ENCODE results near the gene C1orf21. TPM values are rescaled to one million over a fixed set of nuclear protein-coding genes. Genes with fewer than 3 reads are reported as not detected.

C1orf21 gene
- total RNA-seq, 1 donor: 1.7 TPM

DNA sequence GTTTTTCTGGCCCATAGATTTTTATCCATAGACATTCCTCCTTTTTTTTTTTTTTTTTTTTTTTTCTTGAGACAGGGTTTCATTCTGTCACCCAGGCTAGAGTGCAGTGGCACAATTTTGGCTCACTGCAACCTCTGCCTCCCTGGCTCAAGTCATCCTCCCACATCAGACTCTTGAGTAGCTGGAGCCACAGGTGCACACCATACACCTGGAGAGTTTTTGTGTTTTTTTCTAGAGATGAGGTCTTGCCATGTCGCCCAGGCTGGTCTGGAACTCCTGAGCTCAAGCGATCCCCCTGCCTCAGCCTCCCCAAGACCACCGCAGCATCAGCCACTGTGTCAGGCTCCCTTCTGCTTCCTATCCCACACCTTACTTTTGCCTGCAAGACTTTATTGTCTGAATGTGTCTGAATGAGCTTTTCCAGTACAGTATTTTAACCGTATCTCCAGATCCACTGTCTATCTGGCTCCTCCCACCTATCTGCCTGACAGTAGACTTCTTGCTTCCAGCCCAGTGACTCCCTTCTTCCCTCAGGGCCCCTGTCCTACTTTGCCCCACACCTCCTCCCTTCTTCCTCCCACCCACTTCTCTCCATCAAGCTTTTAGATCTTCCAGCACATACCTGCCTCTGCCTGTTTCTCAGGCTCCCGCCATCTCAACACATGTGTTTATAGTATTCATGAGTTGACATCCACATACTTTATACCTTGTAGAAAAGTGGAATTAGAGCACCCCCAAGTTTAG, 6.1 kb downstream of the C1orf21 start:
- Histone ChIP-seq H3K4me3 (ENCODE audit: low read length) (no peak overlapping the region), H3K9me3 (ENCODE audit: low read depth, low read length) (no peaks in the 10 kb centered on the region), H3K27me3 (ENCODE audit: insufficient read depth, low read length) (peaks cover 7% of the 10 kb centered on the region)

DNA sequence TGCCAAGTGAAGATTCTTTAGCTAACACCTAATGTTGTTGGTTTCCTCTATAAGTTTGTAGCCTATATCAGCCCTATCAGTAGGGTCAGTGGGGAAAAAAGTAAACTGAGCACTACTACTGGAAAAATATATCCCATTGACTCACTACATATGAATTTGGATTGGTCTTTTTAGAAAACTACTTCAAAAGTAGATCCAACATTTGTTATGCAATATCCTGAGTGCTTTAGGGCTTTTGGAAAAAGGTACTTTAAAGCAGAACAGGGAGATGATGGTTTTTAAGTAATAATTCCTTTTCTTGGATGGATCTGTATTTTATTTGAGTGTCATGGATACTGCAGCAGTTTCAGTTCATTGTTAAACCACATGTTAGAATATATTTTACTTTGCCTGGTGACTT, 7.1 kb downstream of the C1orf21 start:
- H3K4me1 ChIP-seq (ENCODE audit: insufficient read depth, low read length): peaks cover 6% of the 10 kb centered on the region
- no peak overlapping the region for H3K4me3 ChIP-seq (ENCODE audit: low read length)
- peaks cover 7% of the 10 kb centered on the region for H3K27me3 ChIP-seq (ENCODE audit: insufficient read depth, low read length)
- no peaks in the 10 kb centered on the region for H3K9me3 ChIP-seq (ENCODE audit: low read depth, low read length)

More for the DNA sequence above, 6.1 kb downstream of the C1orf21 start:
- peaks cover 15% of the 10 kb centered on the region for H3K4me1 ChIP-seq (ENCODE audit: insufficient read depth, low read length)

DNA sequence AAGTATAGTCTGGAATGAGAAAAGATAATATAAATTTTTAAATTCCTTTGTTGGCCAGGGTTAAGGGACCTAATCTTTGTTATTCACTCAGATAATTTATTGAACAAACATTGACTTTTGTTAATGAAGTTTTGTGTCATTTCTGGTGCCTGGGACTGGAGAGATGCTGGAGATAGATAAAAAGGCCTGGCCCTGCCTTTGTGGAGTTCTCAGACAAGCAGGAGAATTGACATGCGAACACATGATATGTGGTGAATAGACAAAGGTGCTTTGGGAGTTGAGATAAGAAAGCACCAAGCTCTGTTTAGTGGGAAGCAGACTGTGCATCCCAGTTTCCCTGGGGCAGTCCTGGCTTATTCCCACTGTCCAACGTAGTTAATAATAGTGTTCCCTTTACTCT, 8.5 kb downstream of the C1orf21 start:
- Histone ChIP-seq H3K4me1 (ENCODE audit: insufficient read depth, low read length) (no peaks in the 10 kb centered on the region), H3K4me3 (ENCODE audit: low read length) (no peak overlapping the region), H3K9me3 (ENCODE audit: low read depth, low read length) (no peaks in the 10 kb centered on the region), H3K27me3 (ENCODE audit: insufficient read depth, low read length) (no peaks in the 10 kb centered on the region)

DNA sequence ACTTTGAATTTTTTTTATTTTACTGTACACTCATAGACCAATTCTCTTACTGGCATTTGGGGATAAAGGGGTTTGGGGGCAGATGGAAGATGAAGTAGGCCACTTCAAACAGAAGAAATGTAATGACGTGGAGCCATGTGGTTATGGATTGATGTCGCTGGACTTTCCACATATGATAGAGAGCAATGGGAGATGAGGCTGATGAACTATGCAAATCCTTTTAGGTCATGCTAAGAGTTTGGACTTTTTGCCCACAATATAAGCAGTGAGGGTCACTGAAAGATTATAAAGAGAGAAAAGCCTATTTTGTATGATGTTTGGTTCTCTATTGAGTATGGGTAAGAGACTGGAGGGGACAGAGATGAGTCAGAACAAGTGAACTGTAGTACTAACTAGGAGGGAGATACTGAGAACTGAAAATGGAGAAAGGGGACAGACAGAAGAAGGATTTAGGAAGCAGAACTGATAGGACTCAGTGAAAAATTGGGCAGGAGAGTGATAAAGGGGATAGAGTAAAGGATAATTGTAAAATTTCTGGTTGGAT, 9.2 kb downstream of the C1orf21 start:
- no peak overlapping the region for H3K4me3 ChIP-seq (ENCODE audit: low read length)

DNA sequence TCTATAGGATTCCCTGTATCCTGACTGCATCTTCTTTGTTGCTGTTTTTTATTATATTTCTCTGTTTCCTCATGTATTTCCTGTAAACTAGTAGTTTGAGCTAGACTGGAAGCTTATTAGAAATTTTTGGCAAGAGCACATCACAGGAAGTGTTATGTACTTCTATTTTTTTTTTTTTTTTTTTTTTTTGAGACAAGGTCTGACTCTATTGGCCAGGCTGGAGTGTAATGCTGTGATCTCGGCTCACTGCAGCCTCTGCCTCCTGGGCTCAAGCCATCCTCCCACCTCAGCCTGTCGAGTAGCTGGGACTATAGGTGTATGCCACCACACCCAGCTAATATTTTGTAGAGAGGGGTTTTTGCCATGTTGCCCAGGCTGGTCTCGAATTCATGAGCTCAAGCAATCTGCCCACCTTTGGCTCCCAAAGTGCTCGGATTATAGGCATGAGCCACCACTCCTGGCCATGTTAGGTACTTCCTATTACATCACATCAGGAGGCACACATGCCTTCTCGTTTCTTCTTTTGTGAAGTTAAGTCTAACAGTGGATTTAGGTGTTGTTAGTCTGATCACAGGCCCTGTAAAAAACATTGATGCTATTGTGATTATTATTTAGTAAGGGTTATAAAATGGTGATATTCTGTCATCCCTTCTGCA, 12.5 kb downstream of the C1orf21 start:
- Histone ChIP-seq H3K4me3 (ENCODE audit: low read length) (no peak overlapping the region), H3K4me1 (ENCODE audit: insufficient read depth, low read length) (no peaks in the 10 kb centered on the region), H3K27me3 (ENCODE audit: insufficient read depth, low read length) (no peaks in the 10 kb centered on the region), H3K9me3 (ENCODE audit: low read depth, low read length) (no peaks in the 10 kb centered on the region)

More for the DNA sequence above, 9.2 kb downstream of the C1orf21 start:
- no peaks in the 10 kb centered on the region for H3K4me1 ChIP-seq (ENCODE audit: insufficient read depth, low read length)
- no peaks in the 10 kb centered on the region for H3K27me3 ChIP-seq (ENCODE audit: insufficient read depth, low read length)
- H3K9me3 ChIP-seq (ENCODE audit: low read depth, low read length): no peaks in the 10 kb centered on the region

DNA sequence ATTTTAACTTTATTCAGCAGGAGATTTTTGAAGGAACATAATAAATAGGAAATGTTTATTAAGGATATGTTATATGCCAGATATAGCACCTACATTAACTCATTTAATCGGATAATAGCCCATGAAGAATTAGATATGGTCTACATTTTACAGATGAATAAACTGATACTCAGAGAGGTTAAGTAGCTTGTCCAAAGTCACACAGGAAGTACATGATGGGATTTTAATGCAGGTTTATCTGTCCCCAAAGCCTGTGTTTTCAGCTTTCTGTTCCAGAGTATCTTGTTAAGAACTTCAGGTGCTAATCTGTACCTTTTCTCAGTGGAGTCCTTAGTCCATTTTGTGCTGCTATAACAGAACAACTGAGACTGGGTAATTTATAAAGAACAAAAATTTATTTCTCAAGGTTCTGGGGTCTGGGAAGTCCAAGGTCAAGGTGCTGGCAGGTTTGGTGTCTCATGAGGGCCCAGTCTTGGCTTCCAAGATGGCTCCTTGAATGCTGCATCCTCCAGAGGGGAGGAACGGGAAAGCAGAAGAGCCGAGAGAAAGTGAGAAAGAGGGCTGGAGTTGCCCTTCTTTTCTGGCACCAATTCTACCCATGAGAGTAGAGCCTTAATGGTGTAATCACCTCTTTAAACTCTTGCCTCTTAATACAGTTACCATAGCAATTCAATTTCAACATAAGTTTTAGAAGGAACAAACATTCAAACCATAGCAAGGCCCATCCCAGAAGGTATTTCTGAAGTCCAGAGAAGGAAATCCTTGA, 17.3 kb downstream of the C1orf21 start:
- no peaks in the 10 kb centered on the region for H3K4me1 ChIP-seq (ENCODE audit: insufficient read depth, low read length)
- H3K27me3 ChIP-seq (ENCODE audit: insufficient read depth, low read length): no peaks in the 10 kb centered on the region
- H3K9me3 ChIP-seq (ENCODE audit: low read depth, low read length): no peaks in the 10 kb centered on the region
- no peak overlapping the region for H3K4me3 ChIP-seq (ENCODE audit: low read length)

DNA sequence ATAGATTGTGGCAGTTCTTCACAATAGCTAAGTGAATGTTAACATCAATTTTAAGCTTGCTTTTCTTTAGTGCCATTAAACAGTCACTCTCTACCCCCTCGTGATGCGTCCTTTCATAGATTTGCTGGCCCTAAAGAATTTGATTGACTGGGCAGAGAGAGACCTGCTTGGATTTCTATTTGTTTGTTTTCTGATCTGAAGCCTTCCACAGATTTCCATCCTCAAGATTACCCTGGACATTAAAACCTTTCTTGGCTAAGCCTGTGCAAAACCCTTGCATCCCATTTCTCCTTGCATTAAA, 17.8 kb downstream of the C1orf21 start:
- Histone ChIP-seq H3K4me3 (ENCODE audit: low read length) (no peak overlapping the region), H3K27me3 (ENCODE audit: insufficient read depth, low read length) (no peaks in the 10 kb centered on the region), H3K4me1 (ENCODE audit: insufficient read depth, low read length) (no peaks in the 10 kb centered on the region), H3K9me3 (ENCODE audit: low read depth, low read length) (no peaks in the 10 kb centered on the region)

DNA sequence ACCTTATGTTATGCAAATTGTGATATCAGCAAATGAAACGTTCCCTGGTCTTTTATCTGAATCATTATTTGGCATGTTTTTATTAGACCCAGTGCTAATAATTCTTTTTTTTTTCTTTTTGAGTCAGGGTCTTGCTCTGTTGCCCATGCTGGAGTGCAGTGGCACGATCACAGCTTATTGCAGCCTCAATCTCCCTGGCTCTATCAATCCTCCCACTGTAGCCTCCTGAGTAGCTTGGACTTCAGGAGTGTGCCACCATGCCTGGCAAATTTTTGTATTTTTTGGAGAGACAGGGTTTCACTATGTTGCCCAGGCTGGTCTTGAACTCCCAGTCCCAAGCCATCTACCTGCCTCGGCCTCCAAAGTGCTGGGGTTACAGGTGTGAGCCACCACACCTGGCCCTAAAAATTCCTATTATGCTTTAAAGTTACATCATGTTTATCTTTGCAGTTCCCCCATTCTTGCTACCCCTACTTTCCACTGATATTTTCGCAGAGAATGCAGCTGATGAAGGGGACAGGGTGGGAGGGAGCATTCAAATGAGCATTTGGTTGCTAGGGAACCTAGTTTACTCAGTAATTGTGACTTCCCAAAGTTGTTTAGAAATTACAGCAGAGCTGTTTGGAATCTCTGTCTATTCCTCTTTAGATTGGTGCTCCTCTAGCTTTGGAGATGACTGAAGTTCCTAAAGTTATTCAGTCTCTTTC, 18.4 kb downstream of the C1orf21 start:
- no peaks in the 10 kb centered on the region for H3K4me1 ChIP-seq (ENCODE audit: insufficient read depth, low read length)
- no peak overlapping the region for H3K4me3 ChIP-seq (ENCODE audit: low read length)
- H3K27me3 ChIP-seq (ENCODE audit: insufficient read depth, low read length): no peaks in the 10 kb centered on the region
- H3K9me3 ChIP-seq (ENCODE audit: low read depth, low read length): no peaks in the 10 kb centered on the region

DNA sequence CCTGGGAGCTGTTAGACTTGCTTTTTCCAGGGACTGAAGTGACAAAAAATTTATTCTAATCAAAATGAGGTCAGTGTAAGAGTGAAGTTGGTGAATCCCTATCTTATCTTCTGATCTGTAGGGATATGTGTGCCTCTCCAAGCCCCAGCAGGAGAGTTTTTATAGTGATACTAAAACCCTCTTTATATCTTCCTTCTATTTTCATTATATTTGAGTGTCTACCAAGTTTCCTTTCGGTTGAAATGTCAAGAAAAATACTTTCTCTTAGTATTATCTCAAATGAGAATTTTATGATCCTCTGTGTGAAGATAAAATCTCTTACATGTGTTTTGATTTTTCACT, 18.9 kb downstream of the C1orf21 start:
- Histone ChIP-seq H3K4me3 (ENCODE audit: low read length) (no peak overlapping the region), H3K9me3 (ENCODE audit: low read depth, low read length) (no peaks in the 10 kb centered on the region), H3K27me3 (ENCODE audit: insufficient read depth, low read length) (no peaks in the 10 kb centered on the region), H3K4me1 (ENCODE audit: insufficient read depth, low read length) (no peaks in the 10 kb centered on the region)

DNA sequence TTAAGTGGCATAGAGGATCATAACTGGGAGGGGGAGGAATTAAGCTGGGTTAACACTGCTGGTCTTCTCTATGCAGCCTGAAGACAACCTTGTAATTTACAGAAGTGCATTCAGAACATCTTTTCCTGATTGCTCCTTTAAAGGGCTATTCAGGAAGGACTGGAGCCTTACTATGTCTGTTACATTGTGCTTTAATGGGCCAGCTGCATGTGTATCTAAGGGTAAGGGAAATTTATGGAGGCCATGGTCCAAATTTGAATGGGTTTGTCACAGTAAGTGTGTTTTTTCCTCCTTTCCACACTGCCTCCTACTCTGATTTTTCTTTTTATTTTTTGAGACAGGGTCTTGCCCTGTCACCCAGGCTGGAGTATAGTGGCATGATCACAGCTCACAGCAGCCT, 19.6 kb downstream of the C1orf21 start:
- Histone ChIP-seq H3K4me1 (ENCODE audit: insufficient read depth, low read length) (no peaks in the 10 kb centered on the region), H3K9me3 (ENCODE audit: low read depth, low read length) (no peaks in the 10 kb centered on the region), H3K4me3 (ENCODE audit: low read length) (no peak overlapping the region), H3K27me3 (ENCODE audit: insufficient read depth, low read length) (no peaks in the 10 kb centered on the region)

DNA sequence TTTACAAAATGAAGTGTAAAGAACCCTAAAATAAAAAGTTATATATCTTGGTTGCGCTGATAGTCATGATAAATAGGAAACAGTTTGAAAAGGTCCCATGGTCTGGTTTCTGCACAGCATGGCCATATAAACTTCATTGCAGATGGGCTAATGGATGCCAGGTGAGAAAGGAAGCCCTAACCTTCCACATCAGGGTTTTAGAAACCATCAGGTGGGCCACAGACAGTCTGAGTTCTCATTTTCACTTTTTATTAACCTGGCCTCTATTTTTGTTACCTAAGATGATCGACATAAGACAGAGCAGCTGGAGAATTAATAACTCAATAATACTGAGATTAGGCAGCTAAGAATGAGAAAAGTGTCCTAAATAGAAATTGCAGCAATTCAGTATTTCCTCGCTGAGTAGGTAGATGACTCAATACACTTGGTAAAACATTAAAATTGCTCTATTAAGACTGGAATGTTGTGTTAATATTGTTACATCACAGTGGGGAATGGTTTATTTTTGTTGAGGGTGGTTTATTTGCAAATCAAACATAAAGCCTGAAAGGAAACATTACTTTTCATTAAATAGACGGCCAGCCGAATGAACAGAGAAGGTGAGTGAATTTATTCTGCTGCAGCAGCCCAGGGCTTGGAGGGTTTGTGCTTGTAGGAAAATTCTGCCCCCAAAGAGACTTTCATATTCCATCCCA, 21.1 kb downstream of the C1orf21 start:
- no peak overlapping the region for H3K4me3 ChIP-seq (ENCODE audit: low read length)
- no peaks in the 10 kb centered on the region for H3K27me3 ChIP-seq (ENCODE audit: insufficient read depth, low read length)
- H3K4me1 ChIP-seq (ENCODE audit: insufficient read depth, low read length): no peaks in the 10 kb centered on the region
- H3K9me3 ChIP-seq (ENCODE audit: low read depth, low read length): no peaks in the 10 kb centered on the region

DNA sequence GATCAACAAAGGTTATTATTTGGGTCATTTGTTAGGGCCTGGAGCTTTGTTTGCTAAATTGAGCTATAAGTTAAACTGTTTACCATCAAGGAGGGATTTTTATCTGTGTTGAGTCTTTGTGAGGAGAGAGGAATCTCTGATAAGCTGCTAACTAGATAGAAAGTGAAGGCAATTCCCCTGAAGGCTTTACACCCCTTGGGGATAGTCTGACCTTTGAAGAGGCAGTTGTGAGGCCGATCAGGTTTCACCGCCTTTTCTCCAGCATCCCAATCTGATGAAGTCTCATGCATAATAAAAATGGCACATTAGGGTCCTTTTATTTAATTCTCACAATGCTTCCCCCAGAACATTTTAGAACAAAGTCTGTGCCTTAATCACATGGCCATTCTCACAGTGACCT, 21.8 kb downstream of the C1orf21 start:
- Histone ChIP-seq H3K4me3 (ENCODE audit: low read length) (no peak overlapping the region), H3K4me1 (ENCODE audit: insufficient read depth, low read length) (no peaks in the 10 kb centered on the region), H3K9me3 (ENCODE audit: low read depth, low read length) (no peaks in the 10 kb centered on the region), H3K27me3 (ENCODE audit: insufficient read depth, low read length) (no peaks in the 10 kb centered on the region)

DNA sequence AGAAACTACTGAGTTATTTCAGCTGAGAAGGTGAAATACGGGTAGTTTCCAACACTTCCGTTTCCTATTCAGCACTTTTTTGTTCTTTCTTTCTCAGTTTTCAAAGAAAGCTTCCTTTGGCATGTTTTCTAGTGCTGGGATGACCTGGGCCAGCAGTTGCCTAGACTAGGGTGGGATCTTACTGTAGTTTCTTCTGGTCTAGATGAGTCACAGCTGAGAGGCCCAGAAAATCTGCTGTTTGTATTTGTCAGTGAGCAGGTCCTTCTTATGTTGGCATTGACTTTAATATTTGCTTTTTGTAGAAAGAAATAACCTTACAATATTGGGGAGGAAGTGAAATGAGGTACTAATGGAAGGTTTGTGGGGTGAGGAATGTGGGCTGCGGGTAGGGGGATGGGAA, 22.2 kb downstream of the C1orf21 start:
- H3K9me3 ChIP-seq (ENCODE audit: low read depth, low read length): no peaks in the 10 kb centered on the region
- no peaks in the 10 kb centered on the region for H3K4me1 ChIP-seq (ENCODE audit: insufficient read depth, low read length)
- H3K27me3 ChIP-seq (ENCODE audit: insufficient read depth, low read length): no peaks in the 10 kb centered on the region
- no peak overlapping the region for H3K4me3 ChIP-seq (ENCODE audit: low read length)

DNA sequence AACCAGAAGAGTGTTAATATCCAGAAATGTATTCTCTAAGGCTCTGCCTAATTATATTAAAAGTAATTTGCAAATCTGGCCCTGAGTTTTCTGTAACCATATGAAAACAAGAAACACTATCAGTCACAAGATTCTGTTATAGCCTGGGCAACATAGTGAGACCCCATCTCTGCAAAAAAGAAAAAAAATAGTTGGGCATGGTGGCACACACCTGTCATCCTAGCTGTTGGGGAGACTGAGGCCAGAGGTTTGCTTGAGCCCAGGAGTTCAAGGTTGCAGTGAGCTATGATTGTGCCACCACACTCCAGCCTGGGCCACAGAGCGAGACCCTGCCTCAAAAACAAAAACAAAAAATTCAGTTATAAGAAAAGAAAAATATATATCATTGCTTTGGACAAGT, 25.6 kb downstream of the C1orf21 start:
- Histone ChIP-seq H3K4me1 (ENCODE audit: insufficient read depth, low read length) (peaks cover under 1% of the 10 kb centered on the region), H3K27me3 (ENCODE audit: insufficient read depth, low read length) (no peaks in the 10 kb centered on the region), H3K4me3 (ENCODE audit: low read length) (no peak overlapping the region), H3K9me3 (ENCODE audit: low read depth, low read length) (no peaks in the 10 kb centered on the region)
